Urothelium cell line (cell line): ENCODE results near the gene C14orf180.

ENCODE experiments used
- DNase-seq: peaks from one replicate; pipeline ENCODE4 v3.0.0; 2011; ENCODE audit warnings: low spot score, mixed read lengths
- FAIRE-seq: peaks from 2 replicates; lab custom pipeline; 2011; peaks lifted over from hg19 to GRCh38; lab: Jason Lieb, UNC

Gene C14orf180

DNA sequence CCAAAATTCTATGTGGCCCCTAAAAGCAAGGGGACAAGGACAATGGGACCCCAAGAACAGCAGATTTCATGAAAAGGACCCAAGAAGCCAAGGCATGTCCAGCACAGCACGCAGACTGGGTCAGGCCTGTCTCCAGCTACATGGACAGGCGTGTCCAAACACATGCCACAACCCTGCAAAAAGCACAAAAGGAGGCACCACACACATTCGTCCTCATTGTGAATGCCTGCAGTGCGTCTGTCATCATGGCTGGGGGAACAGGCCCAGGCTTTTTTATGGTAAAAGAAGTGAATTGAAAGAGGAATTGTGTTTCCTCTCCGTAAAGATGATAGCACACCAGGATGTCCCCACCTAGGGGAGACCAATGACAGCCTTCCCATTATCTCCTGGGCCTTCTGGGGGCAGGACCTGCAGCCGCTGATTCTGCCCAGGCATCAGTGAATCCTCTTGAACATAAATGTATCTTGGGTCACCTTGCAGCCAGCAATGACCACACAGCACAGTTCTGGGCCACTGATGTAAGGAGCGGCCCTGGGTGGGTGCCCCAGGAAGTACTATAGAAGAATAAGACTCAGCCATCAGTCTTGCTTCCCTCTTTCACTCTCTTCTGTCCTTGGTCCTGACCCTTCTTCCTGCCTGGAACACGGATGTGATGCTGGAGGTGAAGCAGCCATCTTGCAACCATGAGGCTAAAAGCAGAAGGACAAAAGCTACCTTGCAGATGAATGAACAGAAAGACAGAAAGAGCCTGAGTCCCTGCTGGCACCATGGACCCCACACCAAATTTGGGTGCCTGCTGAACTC lies 29.8 kb upstream of the C14orf180 start:
- no peak for DNase-seq
- FAIRE-seq, result no peak

DNA sequence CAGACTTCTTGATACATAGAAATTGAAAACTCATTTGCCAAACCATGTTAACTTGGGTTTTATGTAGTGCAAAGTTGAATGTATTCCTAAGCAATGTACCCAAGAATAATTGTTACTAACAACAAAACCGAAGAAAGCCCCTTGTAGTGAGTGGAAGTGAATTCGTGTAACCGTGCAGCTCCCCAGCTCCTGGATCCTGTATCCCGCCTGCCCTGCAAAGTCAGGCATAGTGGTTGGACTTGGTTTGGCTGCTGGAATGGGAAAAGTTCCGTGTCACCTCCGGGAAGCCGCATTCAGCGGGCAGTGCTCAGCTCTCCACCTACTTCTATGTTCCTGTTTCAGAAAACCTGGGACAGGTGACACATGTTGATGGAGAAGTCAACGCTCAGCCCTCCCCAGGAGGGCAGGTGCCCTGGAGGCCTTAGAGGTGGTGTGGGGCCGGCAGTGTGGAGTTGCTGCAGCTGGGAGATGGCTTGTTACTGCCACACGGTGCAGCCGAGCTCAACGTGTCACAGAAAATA lies 29.2 kb upstream of the C14orf180 start:
- no peak for DNase-seq
- no peak for FAIRE-seq

DNA sequence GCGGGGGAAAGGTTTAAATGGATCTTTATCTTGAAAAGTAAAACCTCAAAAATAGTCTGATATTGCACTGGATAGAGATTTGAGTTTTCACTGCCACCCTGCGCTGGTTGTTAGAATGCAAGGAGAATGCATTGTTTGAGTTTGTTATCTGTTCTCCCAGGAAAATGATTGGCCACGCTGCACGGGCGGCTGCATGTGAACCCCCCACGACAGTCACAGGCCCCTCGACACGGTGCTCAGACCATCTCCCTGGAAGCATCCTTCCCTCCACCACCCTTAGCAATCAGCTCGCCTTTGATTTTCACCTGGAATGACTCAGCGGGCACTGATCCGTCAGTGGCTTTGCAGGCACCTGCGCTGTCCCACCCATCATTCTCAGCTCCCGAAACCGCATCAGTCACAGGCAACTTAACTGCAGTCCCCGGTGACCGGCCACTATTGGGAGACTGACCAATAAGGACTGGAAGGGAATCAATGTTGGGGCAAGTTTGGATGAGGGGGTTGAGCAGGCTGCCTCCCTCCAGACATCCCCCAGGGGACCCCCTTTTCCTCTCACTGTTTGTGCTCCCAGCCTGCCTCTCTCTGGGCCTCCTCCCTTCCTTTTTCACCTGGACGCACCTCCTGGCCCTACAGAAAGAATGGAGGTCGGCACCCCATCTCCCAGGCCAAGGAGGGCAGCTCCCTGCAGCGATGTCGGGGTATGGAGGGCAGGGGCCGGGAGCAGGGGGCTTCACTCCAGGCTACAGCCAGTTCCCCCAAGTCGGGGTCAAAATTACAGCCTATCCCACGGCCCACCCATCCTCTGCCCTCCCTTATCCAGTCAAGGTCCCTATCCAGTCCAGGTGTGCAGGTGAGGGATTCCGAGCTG lies 28.5 kb upstream of the C14orf180 start:
- FAIRE-seq, result no peak
- DNase-seq, result no peak

DNA sequence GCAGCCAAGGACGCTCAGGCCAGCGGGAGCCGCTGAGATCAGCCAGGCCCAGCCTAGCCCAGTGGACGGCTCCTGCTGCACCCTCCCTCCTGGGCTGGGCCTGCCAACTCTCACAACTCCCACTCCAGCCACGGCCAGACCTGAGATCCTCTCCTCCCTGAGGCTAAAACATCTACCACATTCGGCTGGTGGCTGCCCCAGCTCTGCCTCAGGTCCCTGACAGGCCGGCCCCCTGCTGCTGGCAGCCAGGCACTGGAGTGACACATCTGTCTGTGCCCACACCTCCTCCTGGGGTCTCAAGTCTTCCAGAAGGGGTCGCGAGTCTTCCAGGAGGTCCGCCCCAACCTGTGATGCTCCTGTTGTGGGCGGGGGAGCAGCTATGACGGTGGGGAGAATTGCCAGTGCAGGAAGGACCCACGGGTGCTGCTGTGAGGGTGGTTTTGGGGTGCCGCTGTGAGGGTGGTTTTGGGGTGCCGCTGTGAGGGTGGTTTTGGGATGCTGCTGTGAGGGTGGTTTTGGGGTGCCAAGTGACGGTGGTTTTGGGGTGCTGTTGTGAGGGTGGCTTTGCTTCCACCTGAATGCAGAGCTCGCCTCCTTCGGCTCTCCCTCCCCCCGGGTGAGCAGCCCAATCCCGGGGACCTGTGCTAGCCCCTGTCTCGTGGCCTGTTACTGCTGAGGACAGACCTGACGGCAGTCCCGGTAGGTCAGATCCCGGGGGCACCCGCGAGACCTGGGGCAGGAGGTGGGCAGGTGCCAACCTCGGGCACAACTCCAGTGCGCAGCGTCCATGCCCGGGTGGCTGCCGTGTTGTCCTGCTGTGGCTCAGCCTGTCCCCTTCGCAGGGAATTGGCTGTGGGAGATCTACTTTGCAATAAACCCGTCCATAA lies 27.5 kb upstream of the C14orf180 start:
- FAIRE-seq (no peak), DNase-seq (no peak)

DNA sequence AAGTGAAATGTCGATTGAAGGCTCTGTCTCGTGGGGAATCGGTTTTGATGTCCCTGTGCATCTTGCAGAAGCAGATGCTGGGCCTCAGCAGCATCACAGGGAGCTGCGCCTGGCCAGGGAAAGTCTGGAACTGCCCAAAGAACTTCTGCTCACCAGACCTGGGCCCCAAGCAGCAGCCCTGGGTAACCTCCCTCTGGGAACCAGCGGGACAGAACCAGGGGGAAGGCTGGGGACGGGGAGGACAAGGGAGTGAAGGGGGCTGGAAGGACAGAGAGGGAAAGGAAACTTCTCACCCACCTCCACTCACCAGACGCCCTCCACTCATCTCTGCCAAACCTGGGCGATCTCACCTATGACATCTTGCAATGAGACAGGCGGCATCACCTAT lies 26.8 kb upstream of the C14orf180 start:
- no peak for FAIRE-seq
- DNase-seq, result no peak

DNA sequence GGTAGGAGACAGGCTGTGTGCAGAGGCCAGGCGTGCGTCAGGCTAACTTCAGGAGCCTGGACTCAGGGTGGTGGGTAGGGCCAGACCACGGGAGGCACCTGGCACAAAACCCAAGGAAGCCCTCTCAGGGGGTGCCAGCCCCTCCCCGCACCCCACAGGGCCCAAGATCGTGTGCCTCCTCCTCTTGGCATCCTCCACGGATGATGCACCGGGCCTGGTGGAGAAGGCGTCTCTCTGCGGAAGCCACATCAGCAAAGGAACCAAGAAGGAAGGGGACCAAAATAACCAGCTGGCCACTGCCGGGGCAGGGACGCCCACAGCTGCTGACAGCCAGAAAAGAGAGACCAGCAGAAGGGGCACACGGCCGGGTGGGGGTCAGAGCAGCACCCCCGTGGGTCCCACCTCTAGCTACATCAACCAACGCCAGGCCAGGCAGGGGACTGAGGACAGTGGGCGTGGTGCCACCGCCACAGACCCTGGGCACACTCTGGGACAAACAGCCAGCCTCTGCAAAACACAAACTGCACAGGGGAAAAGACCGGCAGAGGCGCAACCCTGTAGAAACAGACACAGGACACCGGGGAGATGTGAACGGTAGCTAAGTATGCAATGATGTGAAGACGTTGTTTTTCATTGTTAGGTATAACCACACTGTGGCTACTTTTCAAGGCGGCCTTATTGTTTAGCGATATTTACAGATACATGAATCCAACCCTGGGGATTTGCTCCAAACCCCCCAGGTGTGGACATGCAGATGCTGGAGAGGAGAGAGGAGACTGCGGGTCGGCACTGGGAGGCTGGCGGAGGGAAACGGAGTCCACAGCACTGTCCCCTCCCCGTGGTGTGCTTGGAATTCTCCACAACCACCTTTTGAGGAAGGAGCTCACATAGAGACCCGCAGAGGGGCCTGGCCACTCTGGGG lies 26.1 kb upstream of the C14orf180 start:
- no peak for DNase-seq
- FAIRE-seq, result no peak

DNA sequence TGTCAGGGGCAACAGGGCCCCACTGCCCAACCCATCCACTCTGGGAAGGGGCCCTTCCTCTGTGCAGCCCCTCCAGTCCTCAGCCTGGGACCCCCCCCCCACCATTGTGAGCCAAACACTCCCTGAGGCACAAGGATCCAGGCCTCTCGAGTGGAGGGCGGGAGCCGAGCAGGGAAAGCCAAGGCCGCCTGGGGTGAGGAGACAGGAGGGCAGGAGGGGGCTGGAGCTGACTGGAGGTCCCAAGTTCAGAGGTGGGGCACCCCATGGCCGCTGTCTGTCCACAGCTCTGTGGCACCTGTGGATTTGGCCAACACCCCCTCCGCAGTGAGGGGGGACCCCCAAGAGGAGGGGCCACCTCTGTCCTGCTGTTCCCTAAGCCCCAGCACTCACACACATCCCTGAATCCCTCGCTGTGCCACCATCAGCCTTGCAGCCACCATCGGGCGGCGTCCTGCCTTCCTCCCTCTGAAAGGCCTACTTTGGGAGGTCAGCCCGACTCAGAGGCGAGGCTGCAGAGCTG lies 25.4 kb upstream of the C14orf180 start:
- FAIRE-seq (no peak), DNase-seq (no peak)

DNA sequence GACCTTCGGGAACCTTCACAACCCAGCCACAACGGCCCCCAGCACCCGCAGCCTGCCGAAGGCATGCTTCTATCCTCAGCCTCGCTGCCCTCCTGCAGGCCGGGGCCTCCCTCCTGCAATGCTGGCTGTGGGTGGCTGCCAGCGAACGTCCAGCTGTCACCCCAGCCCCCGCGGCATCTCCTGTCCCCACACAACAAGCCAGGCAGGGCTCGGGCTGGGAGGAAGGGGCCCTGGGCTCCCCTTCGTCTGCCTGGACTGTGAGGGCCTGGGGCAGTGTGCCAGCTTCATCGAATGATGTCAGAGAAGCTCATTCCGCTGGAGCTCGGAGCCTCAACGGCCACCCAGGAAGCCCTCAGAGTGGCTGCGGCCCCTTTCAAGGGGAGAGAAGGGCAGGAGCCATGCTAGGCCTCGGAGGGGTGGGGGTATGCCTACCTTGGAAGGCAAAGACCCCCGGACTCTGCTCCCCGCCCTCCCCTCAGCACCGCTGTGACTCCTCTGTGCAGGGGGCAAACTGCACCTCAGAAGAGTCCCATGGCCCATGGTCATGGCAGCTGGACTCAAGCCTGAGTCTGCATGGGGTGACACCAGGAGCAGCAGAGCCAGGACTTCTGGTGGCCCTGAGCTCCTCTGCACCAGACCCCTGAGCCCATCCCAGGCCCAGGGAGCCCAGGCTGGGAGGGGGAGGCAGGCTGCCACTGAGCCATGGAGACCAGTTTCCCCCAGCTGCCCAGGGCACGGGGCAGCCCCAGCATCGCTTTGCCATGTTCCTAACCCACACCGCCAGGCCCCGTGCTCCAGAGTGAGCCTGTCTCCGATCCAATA lies 24.7 kb upstream of the C14orf180 start:
- DNase-seq (no peak), FAIRE-seq (no peak)

DNA sequence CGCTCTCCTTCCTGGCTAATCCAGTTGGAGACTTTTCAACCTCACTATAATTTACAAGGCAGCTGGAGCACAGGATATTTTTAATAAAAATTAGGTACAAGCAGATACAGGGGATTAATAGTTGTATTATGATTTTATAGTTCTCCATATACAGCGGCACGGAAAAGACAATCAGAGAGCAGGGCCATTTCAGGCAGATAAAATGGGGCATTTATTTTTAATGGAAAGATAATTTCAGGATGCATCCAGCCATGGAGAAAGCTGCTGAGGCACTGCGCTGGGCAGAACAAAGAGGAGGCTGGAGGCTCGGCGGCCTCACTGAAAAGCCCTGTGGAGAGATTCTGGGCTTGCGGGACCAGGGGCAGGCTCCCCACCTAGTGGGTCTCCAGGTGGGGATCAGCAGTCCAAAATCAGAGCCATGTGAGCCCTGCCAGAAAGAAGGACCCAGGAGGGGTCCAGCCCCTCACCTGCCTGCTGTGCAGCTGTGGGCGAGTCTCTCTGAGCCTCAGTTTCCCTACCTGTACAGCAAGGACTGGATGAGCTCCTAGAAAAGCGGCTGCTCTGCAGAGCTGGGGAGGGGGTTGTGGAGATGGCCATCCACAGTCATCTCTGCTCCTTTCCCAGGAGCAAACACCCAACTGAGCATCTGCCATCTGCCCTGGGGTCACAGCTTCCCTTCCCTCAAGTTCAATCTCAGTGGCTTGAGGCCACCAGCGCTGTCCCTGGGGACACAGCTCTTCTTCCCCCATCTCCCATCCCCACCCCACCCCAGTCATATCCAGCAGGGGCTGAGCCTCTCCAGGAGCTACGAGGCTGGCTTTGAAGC lies 23.9 kb upstream of the C14orf180 start:
- DNase-seq (no peak), FAIRE-seq (no peak)

DNA sequence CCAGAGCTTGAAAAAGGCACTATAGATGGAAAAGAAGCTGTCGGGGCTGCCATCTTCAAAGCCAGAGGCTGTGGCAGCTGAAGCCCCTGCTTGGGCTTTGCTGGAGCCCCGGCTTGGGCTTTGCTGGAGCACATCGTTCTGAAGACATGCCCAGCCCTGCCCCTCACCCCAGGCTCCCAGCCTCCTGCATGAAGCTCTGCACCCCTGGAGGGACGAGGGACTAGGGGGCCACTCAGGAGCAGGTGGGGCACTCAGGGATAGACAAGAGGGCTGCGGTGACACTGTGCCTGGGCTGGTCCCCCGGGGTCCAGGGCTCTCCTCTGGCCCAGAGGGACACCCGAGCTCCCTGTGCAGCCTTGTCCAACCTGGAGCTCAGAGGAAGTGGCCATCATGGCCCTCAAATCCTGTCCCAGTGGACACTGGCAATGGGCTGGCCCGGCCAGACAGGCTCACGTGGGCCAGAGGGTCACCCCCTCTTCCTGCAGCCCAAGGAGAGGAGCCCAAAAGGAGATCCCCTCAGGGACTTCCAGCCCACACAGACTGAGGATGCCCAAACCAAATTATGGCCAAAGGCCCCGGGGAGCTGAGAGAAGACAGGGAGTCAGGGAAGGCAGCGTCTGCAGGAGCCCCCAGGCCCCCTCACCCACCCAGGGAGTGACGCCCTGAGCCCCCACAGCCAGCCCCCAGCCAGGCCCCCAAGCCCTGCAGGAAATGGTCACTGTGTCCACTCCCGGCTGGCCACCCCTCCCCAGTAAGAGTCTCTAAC lies 23.1 kb upstream of the C14orf180 start:
- FAIRE-seq (no peak), DNase-seq (no peak)

DNA sequence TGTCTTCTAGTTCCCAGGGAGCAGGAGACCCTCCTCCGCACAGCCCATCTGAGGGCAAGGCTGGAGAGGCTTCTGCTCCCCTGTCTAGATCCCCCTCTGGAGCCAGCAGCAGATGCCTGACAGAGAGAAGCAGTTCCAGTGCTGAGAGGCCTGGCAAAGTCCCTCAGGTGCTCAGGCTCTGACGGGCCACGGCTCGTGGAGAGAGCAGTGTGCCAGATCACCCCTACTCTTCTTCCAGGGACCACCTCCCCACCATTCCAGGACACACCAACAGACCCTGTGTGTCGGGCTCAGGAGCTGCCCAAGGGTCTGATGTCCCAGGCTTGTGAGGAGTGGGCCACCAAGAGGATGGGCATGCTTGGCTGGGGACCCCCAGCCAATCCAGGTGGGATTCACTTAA lies 22.5 kb upstream of the C14orf180 start:
- FAIRE-seq (no peak), DNase-seq (no peak)

DNA sequence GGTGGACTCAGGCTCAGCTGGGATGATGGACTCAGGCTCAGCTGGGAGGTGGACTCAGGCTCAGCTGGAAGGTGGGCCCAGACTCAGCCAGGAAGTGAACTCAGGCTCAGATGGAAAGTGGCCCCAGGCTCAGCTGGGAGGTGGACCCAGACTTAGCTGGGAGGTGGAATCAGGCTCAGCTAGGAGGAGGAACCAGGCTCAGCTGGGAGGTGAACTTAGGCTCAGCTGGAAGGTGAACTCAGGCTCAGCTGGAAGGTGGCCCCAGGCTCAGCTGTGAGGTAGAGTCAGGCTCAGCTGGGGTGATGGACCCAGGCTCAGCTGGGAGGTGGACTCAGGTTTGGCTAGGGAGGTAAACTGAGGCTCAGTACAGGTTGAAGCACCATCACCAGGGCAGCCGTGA lies 21.8 kb upstream of the C14orf180 start:
- DNase-seq, result no peak
- no peak for FAIRE-seq

DNA sequence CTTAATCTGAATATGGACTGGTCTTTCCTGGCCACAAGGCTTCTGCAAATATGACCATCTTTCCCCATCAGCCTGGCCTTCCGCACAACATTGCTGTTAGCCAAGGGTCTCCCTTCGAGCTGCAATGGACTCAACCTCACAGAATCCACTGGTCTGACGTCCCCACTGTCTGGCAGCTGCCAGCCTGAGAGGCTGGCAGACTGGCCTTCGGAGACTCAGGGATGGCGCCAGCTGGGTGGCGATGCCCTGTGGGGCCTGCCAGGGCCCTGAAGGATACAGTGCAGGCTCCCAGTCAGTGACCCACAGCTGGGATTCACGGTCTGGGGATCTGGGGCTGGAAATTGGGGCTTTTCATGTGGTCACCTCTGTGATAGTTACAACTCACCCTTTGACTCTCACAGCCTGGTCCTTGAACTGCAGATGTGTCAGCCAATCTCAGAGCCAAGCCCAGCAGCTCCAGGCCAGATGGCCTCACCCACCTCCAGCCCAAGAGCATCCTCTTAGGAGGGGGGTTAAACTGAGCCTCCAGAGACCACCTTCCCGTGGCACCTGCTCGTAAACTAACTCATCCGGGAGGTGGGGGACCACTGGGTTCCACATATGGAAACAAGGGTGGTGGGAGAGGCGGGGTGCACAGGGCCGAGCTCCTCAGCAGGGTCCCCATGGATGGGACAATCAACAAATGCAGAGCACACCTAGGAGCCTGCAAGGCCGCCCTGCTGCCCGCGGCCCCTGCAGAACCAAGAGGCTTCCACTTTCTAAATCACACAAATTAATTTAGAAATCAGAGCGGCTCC lies 21.1 kb upstream of the C14orf180 start:
- FAIRE-seq, result no peak
- no peak for DNase-seq

DNA sequence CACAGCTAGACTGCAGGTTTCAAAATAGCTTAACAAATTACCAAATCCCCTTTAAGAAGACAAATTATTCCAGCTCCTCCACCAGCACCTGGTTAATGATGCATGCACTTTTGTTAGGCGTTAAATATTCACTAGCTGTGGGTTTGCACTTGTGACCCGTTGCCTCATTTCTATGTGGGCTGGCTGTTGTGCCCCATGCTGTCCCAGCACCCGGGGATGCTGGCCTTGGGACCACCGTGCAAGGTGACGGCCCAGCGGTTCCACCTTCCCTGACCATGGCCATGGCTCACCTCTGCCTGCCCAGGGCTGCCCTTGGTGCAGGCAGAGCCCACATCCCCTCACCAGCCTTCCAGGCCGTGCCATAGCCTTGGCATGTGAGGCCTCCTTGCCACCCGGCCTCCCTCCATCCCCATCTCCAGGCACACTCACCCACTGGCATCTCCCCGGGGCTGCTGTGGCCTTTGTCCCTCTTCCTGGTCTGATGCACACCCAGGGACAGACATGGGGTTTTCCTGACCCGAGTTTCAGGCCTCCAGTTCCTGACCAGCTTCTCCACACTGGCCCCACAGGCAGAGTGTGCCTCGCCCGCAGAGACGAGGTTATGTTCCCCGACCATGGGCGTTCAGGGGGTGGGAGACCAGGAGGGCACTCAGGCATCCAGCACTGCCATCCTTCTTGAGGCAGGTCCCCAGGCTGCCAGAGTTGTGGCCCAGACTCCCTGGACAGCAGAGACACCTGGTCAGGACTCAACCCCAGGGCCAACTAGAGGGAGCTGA lies 20.3 kb upstream of the C14orf180 start:
- DNase-seq (no peak), FAIRE-seq (no peak)

DNA sequence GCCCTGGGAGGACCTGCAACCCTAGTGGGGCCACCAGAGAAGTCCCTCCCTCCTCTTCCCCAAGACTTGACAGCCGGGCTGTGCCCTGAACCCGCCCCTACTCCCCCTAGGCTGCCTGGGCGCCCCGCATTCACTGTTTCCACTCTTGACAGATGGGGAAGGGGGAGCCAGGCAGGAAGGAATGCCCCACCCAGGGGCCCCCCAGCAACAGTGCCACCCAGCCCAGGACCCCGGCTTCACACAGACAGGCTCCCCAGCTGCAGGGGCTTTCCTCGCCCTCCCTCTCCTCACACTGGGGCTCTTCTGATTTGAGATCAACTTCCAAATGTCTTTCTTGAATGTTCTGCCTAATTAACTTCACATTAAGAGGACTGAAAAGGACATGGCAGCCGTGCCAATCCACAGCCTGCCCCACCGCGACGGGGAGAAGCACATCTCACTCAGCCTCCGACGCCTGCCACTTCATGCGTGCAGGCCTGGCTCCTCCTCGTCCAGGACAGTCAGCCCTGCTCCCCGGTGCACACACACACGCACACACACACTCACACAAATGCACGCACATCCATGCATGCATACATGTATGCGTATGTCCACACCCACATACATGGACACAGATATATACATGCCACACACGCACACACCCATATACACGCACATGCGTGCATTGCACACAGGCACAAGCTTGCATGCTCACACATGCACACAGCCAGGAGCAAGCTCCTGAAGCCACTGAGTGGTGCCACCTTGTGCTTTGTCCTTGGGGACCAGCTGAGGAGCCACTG lies 19.6 kb upstream of the C14orf180 start:
- FAIRE-seq, result no peak

More for the DNA sequence above, 19.6 kb upstream of the C14orf180 start:
- DNase-seq, result no peak
